ENCODE results near the gene ZNF79. TPM values are rescaled to one million over a fixed set of nuclear protein-coding genes. Genes with fewer than 3 reads are reported as not detected.
"Not testable (repeated sequence)": the region's sequence is repeated elsewhere in the genome, so short reads cannot be mapped to it uniquely, and the experiment has no call there.

The ZNF79 gene
- total RNA-seq, 1 donor: 11.9 TPM

DNA sequence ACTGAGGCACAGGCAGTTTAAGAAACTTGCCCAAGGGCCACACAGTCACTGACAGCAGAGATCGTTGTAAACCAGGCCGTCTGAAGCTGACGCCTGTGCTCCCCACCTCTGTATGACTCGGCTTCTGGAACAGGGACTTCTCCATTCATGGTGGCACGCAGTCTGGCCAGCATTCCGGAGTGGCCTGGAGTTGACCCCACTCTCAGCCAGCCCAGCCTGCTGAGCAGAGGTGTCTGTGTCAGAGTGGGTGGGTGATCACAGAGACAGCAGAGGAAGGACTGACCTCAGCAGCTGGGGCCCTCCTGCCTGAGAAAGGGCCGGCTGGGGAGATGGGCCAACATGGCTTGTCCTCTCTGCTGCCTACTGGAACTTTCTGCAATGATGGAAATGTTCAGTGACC, 39.7 kb downstream of the ZNF79 start:
- Histone ChIP-seq H3K36me3 (ENCODE audit: insufficient read depth, low read length) (peaks cover 51% of the 10 kb centered on the region), H3K4me3 (ENCODE audit: insufficient read depth, low read length) (no peak overlapping the region), H3K27me3 (ENCODE audit: insufficient read depth, low read length) (no peaks in the 10 kb centered on the region), H3K9me3 (ENCODE audit: low read depth, low read length) (no peaks in the 10 kb centered on the region), H3K4me2 (ENCODE audit: insufficient read depth, low read length) (peak overlapping the region; percentile 6), H3K27ac (ENCODE audit: low read depth, low read length) (no peak overlapping the region), H2AFZ (ENCODE audit: low read length) (no peak overlapping the region), H3K4me1 (ENCODE audit: insufficient read depth, low read length) (no peaks in the 10 kb centered on the region), H3K79me2 (ENCODE audit: insufficient read depth, low read length) (no peaks in the 10 kb centered on the region), H4K20me1 (ENCODE audit: insufficient read depth, low read length) (no peaks in the 10 kb centered on the region)
- DNase-seq (ENCODE audit: insufficient read length, low spot score, missing footprints): peak; percentile 92
- TF ChIP-seq, protein P1, sequence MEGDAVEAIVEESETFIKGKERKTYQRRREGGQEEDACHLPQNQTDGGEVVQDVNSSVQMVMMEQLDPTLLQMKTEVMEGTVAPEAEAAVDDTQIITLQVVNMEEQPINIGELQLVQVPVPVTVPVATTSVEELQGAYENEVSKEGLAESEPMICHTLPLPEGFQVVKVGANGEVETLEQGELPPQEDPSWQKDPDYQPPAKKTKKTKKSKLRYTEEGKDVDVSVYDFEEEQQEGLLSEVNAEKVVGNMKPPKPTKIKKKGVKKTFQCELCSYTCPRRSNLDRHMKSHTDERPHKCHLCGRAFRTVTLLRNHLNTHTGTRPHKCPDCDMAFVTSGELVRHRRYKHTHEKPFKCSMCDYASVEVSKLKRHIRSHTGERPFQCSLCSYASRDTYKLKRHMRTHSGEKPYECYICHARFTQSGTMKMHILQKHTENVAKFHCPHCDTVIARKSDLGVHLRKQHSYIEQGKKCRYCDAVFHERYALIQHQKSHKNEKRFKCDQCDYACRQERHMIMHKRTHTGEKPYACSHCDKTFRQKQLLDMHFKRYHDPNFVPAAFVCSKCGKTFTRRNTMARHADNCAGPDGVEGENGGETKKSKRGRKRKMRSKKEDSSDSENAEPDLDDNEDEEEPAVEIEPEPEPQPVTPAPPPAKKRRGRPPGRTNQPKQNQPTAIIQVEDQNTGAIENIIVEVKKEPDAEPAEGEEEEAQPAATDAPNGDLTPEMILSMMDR (IDR thresholded peaks at IDR 0.05; ENCODE audit: extremely low read depth, low read depth, low read length): no peak

DNA sequence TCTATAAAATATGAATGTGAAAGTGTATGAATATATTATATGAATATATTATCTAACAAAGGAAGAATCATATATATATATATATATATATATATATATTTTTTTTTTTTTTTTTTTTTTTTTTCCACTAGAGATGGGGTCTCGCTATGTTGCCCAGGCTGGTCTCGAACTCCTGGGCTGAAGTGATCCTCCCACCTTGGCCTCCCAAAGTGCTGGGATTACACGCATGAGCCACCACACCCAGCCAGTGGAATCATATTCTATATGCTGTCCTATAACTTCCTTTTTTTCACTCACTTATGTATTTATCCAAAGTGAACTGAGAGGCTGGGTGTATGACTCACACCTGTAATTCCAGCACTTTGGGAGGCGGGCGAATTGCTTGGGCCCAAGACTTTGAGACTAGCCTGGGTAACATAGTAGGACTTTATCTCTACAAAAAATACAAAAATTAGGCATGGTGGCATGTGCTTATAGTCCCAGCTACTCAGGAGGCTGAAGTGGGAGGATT, 42.3 kb downstream of the ZNF79 start:
- H3K9me3 ChIP-seq (ENCODE audit: low read depth, low read length); H3K4me1 ChIP-seq (ENCODE audit: insufficient read depth, low read length); H3K27me3 ChIP-seq (ENCODE audit: insufficient read depth, low read length); H2AFZ ChIP-seq (ENCODE audit: low read length); H4K20me1 ChIP-seq (ENCODE audit: insufficient read depth, low read length); H3K79me2 ChIP-seq (ENCODE audit: insufficient read depth, low read length); H3K27ac ChIP-seq (ENCODE audit: low read depth, low read length); H3K4me3 ChIP-seq (ENCODE audit: insufficient read depth, low read length); H3K4me2 ChIP-seq (ENCODE audit: insufficient read depth, low read length): not testable (repeated sequence)
- peak; percentile 14 for DNase-seq (ENCODE audit: insufficient read length, low spot score, missing footprints)
- H3K36me3 ChIP-seq (ENCODE audit: insufficient read depth, low read length): peaks cover 30% of the 10 kb centered on the region

DNA sequence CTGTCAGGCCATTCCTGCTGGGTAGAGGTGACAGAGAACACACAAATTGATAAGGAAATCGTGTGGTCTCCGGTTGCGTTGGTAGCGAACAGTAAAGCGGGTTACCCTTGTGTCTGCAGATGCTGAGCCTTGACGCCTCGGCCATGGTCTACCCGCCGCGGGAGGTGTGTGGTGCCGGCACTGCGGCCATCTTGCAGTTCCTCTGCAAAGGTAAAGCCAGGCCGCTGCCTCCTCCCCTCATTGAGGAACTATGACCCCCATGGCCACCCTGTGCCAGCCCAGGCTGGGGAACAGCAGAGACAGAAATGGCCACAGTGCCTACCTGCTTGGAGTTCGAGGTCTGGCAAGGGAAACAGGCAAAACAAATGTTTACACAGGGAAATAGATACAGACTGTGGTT, 43.4 kb downstream of the ZNF79 start:
- Histone ChIP-seq H2AFZ (ENCODE audit: low read length) (no peak overlapping the region), H3K4me3 (ENCODE audit: insufficient read depth, low read length) (no peak overlapping the region), H3K4me2 (ENCODE audit: insufficient read depth, low read length) (no peak overlapping the region), H3K4me1 (ENCODE audit: insufficient read depth, low read length) (no peaks in the 10 kb centered on the region), H4K20me1 (ENCODE audit: insufficient read depth, low read length) (no peaks in the 10 kb centered on the region), H3K79me2 (ENCODE audit: insufficient read depth, low read length) (no peaks in the 10 kb centered on the region), H3K27ac (ENCODE audit: low read depth, low read length) (no peak overlapping the region), H3K36me3 (ENCODE audit: insufficient read depth, low read length) (peaks cover 19% of the 10 kb centered on the region), H3K9me3 (ENCODE audit: low read depth, low read length) (no peaks in the 10 kb centered on the region), H3K27me3 (ENCODE audit: insufficient read depth, low read length) (no peaks in the 10 kb centered on the region)
- DNase-seq (ENCODE audit: insufficient read length, low spot score, missing footprints): peak; percentile 6
- TF ChIP-seq, protein P1 (IDR thresholded peaks at IDR 0.05; ENCODE audit: extremely low read depth, low read depth, low read length): no peak

DNA sequence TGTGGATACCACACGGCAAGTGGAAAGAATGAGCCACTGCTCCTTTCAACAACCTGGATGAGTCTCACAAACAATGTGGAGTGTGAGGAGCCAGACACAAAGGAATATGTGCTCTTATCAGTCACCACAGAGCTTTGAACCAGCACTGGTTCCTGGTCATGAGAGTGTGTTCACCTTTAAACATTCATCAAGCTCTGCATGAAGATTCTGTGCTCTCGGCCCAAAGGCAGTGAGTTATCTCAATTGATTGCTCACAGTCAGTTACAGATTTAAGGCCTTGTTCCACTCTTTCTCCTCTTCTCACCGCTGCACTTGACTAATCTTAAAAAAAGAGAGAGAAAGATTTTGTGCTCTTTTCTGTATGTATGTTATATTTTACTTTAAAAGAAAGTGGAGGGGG, 46.5 kb downstream of the ZNF79 start:
- DNase-seq (ENCODE audit: insufficient read length, low spot score, missing footprints): no peak
- Histone ChIP-seq H2AFZ (ENCODE audit: low read length) (no peak overlapping the region), H3K27ac (ENCODE audit: low read depth, low read length) (no peak overlapping the region), H3K4me3 (ENCODE audit: insufficient read depth, low read length) (no peak overlapping the region), H3K4me2 (ENCODE audit: insufficient read depth, low read length) (no peak overlapping the region), H3K9me3 (ENCODE audit: low read depth, low read length) (no peaks in the 10 kb centered on the region), H3K36me3 (ENCODE audit: insufficient read depth, low read length) (peaks cover 8% of the 10 kb centered on the region), H3K27me3 (ENCODE audit: insufficient read depth, low read length) (no peaks in the 10 kb centered on the region), H4K20me1 (ENCODE audit: insufficient read depth, low read length) (no peaks in the 10 kb centered on the region), H3K4me1 (ENCODE audit: insufficient read depth, low read length) (no peaks in the 10 kb centered on the region), H3K79me2 (ENCODE audit: insufficient read depth, low read length) (no peaks in the 10 kb centered on the region)
- TF ChIP-seq, protein P1 (IDR thresholded peaks at IDR 0.05; ENCODE audit: extremely low read depth, low read depth, low read length): no peak

Data from osteoblast (primary cell).